Head of caudate nucleus (tissue), 42 donors: ENCODE measurements around the gene PGBD5.

Experiments
- DNase-seq, 42 donors: peaks; one replicate each; pipeline versions ENCODE4 v3.0.0 to v3.0.0-alpha.2; 2020 to 2021; ENCODE audit warnings: mixed read lengths in 7 of 42
- intact Hi-C: fragments of 100-400 bp; cut with DNase I; formaldehyde crosslinking; loops from one replicate; pipeline ENCODE4 v1.15.0; 2022

The PGBD5 gene

GRCh38 chr1:230340526-230341161, 85.5 kb downstream of the PGBD5 start:
- peak in 4 of 42 donors; percentile 40 to 67 (median 57) for DNase-seq
- intact Hi-C loops = no loop called here

GRCh38 chr1:230339033-230339432, 87.1 kb downstream of the PGBD5 start:
- no peak for DNase-seq
- intact Hi-C loops = no loop called here

DNA sequence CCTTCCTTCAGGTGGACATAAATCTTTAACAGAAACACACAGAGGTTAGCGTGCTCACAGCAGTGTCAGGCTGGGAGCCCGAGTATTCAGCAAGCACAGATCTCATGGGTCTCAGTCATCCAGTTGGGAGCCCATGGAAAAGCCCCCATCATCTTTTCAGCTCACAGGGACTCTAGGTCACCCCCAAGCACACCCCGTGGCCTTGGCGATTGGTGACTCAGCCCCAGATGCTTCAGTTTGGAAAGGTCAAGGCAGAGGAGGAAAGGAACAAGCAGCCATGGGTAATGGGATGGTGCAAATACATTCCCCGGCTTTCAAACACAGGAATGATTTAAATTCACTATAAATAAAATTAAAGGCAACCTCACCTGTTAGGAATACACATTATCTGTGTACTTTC, 88.9 kb downstream of the PGBD5 start:
- intact Hi-C loops = no loop called here
- DNase-seq = no peak

- DNase-seq = no peak
- intact Hi-C loops = no loop called here
Observed at GRCh38 chr1:230335861-230336522, 90.1 kb downstream of the PGBD5 start.

GRCh38 chr1:230334447-230334837, 91.7 kb downstream of the PGBD5 start:
- no peak for DNase-seq
- intact Hi-C loops = no loop called here

DNA sequence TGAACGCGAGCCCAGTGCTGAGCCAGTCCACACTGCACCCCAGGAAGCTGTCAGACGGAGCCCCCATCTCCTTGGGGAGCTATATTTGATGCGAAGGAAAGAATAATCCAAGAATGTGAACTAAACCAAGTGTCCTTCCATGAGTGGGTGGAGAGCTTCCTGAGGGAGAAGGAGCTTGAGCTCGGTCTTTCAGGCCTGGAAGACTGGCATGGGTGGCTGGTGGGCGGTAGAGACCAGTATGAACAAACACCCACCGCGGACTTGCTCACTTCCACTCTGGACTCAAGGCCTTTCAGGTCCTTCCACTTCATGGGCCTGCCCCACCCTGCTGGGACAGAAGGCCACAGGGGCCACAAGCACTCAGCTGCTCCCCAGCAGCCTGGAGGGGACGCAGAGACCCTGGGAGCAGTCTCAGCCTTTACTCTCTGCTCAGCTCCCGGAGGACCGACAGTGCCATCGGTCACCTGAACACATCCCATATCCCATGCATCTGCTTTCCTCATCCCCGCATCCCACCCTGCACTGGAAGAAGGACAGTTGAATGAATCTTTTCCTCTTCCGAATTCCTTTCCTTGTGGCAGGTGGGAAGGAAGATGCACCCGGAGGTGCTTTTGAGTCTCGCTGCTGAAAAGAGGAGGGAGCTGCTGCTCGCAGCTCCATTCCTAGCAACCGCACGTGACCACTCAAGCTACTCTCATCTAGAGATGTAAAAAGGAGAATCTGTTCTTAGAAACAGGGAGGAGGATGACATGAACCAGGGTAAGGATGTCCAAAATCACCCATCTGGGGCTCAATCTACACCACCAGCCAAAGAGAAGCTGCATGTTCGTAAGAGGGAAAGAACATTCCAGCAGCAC, 92.3 kb downstream of the PGBD5 start:
- intact Hi-C loops = no loop called here
- DNase-seq = peak in 35 of 42 donors; percentile 37 to 90 (median 67)

GRCh38 chr1:230332575-230333066, 93.5 kb downstream of the PGBD5 start:
- intact Hi-C loops = no loop called here
- DNase-seq = peak in 8 of 42 donors; percentile 44 to 67 (median 54)

DNA sequence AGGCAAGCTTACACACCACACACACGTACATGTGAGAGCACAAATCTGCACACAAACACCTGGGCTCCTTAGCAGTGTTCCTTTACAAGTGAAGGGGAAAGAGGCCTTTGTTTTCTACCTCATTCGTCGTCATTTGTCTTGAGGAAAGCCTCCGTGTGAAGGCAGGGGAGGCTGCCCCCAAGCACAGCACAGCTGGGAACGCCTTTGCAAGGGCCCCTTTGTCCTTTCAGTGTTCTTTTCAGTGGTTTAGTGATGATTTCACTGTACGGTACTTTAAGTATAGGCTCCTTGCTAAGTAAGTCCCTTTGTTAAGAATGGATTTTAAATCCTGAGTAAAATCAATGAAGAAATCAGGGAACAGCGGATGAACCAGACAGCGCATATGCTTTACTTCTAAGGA, 94.1 kb downstream of the PGBD5 start:
- no peak for DNase-seq
- intact Hi-C loops = no loop called here

GRCh38 chr1:230330157-230330556, 96.0 kb downstream of the PGBD5 start:
- intact Hi-C loops = no loop called here

DNA sequence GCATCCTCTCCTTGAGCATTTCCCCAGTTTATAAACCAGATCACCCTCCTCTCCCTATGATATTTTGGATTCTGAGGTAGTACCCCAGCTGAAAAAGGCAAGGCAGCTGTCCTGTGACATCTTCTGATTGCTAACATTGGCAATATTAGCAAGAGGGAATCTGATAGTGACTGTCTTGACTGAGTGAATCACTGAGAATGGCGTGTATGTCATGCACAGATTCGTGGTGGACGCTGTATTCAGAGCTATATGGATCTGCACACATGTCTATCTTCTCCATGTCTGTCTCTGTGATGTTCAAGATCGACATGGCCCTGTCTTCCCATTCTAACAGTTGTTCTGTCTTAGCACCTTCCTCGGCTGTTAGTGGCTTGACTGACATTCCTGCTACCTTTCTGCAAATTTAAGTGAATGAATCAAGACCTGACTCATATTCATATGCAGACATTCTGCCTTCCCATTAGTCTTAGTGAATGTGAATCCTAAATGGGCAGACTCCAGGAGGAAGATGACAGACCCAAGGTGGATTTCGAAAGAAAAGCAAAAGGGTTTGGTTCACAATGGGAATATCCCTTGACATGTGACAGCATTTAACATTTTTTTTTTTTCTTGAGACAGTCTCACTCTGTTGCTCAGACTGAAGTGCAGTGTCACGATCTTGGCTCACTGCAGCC, 97.7 kb downstream of the PGBD5 start:
- intact Hi-C loops = no loop called here
- DNase-seq = peak in 1 of 42 donors; percentile 53

More at GRCh38 chr1:230330157-230330556, 96.0 kb downstream of the PGBD5 start:
- DNase-seq = no peak

- intact Hi-C loops = no loop called here
Observed at GRCh38 chr1:230327892-230328284, 98.2 kb downstream of the PGBD5 start.

DNA sequence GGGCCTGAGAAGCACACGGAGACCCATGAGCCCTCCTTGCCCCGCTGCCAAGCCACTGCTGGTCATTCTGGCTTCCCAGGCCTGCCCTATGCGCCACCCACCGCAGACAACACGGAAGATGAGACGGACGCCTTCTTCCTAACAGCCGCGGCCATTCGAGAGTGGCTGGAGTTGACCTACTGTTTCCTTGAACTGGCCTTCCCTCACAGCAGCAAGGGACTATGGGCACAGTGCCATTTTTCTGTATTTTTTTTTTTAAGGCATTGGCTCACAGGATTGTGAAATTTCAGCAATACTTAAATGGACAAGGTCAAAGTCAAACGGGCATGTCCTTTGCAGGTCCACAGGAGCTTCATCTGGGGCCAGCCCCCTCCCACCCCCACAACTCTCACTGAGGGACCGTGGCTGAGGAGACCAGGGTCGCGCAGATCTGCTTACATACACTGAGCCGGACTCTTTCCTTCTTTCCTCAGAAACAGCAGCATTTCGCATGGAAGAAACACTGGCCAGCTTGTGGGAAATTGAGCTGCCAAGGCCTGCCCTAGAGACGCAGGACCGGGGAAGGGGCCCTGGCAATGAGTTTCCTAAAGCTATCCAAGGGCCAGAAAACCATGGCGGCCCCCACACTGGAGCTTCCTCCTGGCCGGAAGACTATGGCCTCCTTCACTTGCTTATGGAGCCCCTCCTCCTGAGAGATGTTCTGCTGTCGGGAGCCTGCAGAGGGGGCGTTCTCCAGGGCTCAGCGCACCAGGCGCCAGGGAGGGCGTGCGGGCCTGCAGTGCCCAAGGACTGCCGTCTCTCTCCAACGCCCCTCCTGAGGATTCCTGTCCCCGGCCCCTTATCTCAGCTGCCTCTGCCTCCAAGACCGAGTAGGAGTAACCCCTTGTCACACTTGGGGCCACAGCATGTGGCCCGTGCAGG, 98.9 kb downstream of the PGBD5 start:
- intact Hi-C loops = no loop called here
- DNase-seq = peak in 1 of 42 donors; percentile 18

More at GRCh38 chr1:230327892-230328284, 98.2 kb downstream of the PGBD5 start:
- no peak for DNase-seq

GRCh38 chr1:230323686-230324085, 102.4 kb downstream of the PGBD5 start:
- DNase-seq = peak in 1 of 42 donors; percentile 15
- intact Hi-C loops = no loop called here

GRCh38 chr1:230322967-230323547, 103.1 kb downstream of the PGBD5 start:
- intact Hi-C loops = no loop called here
- peak in 1 of 42 donors; percentile 27 for DNase-seq

DNA sequence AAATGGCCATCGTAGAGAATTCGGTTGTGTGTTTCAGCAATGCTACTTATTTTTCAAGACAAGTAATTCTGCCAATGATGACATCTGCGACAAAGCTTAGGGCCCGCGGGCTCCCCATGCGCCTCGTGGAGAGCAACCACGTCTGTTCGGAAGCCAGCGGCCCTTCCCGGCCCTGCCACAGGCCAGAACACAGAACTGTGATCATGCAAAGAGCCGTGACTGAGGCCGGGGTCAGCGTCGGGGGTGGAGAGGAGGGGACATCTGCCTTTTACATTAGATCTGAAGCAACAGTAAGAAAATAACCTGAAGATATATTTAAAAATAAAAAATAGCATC, 103.7 kb downstream of the PGBD5 start:
- intact Hi-C loops = no loop called here
- DNase-seq = peak in 1 of 42 donors; percentile 20

- intact Hi-C loops = no loop called here
- DNase-seq = peak in 2 of 42 donors; percentile 20 to 33
Observed at GRCh38 chr1:230321741-230322420, 104.3 kb downstream of the PGBD5 start.

DNA sequence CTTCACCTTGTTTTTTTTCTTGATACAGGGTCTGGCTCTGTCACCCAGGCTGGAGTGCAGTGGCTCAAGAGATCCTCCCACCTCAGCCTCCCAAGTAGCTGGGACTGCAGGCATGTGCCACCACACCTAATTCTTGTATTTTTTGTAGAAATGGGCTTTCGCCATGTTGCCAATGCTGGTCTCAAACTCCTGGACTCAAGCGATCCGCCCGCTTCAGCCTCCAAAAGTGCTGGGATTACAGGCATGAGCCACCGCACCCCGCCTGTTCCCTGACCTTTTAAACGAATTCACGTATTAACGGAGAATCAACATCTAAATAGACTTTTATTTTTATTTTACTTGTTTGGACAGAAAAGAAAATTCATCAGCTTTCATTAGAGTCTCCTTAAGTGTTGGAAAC, 104.8 kb downstream of the PGBD5 start:
- DNase-seq = peak in 1 of 42 donors; percentile 34
- intact Hi-C loops = no loop called here
